Testis (tissue), 2 donors: ENCODE data around the gene FAF1.

Experiments used
- CTCF ChIP-seq, 3 experiments: fragments of 450-650 bp in 2 of 3; fragments of 200-600 bp in 1 of 3; sonication (generic) in 1 of 3; IDR thresholded peaks; one replicate each; pipeline ENCODE4 v1.5.1; 2016 to 2019; ENCODE audit warnings: antibody characterized with exemption in 3 of 3, mild to moderate bottlenecking in 2 of 3, moderate library complexity in 1 of 3
- POLR2A ChIP-seq: fragments of 450-650 bp; IDR thresholded peaks from one replicate; pipeline ENCODE4 v1.6.1; 2017; ENCODE audit warnings: antibody characterized with exemption, mild to moderate bottlenecking, moderate library complexity

GRCh38 chr1:50717327-50717726, 242.7 kb downstream of the FAF1 start:
- TF ChIP-seq CTCF (IDR thresholded peaks at IDR 0.05) (no peak), POLR2A (no peak)
